Lung (tissue), 12 donors: ENCODE results near the gene SPG7. TPM values are rescaled to one million over a fixed set of nuclear protein-coding genes. Genes with fewer than 3 reads are reported as not detected.
A peak's percentile ranks its signal among the peaks of the same experiment; 100 is the strongest.

Experiments
- ATAC-seq: fragments of 200-7000 bp; cut with Tn5 transposase; one replicate; pipeline ENCODE4 v1.9.1; 2020; ENCODE audit warnings: moderate number of reproducible peaks; ENCODE audit not compliant: insufficient read depth, low FRiP score
- DNase-seq, 3 donors: peaks; one replicate each; pipeline ENCODE4 v3.0.0-alpha.2; 2013 to 2017
- H3K27ac ChIP-seq, 2 donors: one replicate each; pipeline ENCODE4 v1.5.1; 2013; ENCODE audit warnings: mild to moderate bottlenecking in 2 of 2, moderate library complexity in 2 of 2, control low read depth in 1 of 2, inconsistent platforms in 1 of 2, low read depth in 1 of 2, low read length in 1 of 2
- H3K27me3 ChIP-seq, 3 donors: one replicate each; pipeline ENCODE4 v1.5.1; 2013; ENCODE audit warnings: low read length in 2 of 3; ENCODE audit not compliant: control insufficient read depth in 3 of 3, insufficient read depth in 3 of 3
- H3K36me3 ChIP-seq, 4 donors: one replicate each; pipeline ENCODE4 v1.5.1; 2013; ENCODE audit warnings: low read length in 4 of 4, mild to moderate bottlenecking in 1 of 4, moderate library complexity in 1 of 4; ENCODE audit not compliant: control insufficient read depth in 4 of 4, insufficient read depth in 4 of 4
- H3K4me1 ChIP-seq, 5 donors: one replicate each; pipeline ENCODE4 v1.5.1; 2013; ENCODE audit warnings: low read length in 5 of 5, mild to moderate bottlenecking in 2 of 5, moderate library complexity in 1 of 5; ENCODE audit not compliant: control insufficient read depth in 5 of 5, insufficient read depth in 5 of 5
- H3K4me3 ChIP-seq: one replicate; pipeline ENCODE4 v1.5.1; 2013; ENCODE audit warnings: mild to moderate bottlenecking, control low read depth, moderate library complexity
- H3K9ac ChIP-seq, 2 donors: one replicate each; pipeline ENCODE4 v1.5.1; 2013; ENCODE audit warnings: low read length in 2 of 2, control low read depth in 1 of 2; ENCODE audit not compliant: insufficient read depth in 1 of 2
- H3K9me3 ChIP-seq, 4 donors: one replicate each; pipeline ENCODE4 v1.5.1; 2013; ENCODE audit warnings: low read length in 3 of 4, mild to moderate bottlenecking in 1 of 4, moderate library complexity in 1 of 4; ENCODE audit not compliant: control insufficient read depth in 4 of 4, insufficient read depth in 3 of 4
- WGBS, 2 donors: extraction: QIAGEN DNeasy Blood & Tissue Kit; methylation state at CpG; one replicate each; pipeline ENCODE4 v1.1.7; 2013; 5-methylcytosine and 5-hydroxymethylcytosine counted together
- polyA plus RNA-seq, 2 donors: library from polyadenylated mRNA; stranded (reverse); fragments of 200-250 nt; gene quantifications; one replicate each; pipeline ENCODE4 v1.2.1, GENCODE V29; 2013
- total RNA-seq, 2 donors: library from RNA; depleted of rRNA in 1 of 2; stranded (reverse); fragments of >200 nt in 1 of 2; gene quantifications; one replicate each; pipeline ENCODE4 v1.2.1, GENCODE V29; 2014 to 2021
- TF ChIP-seq, protein P1 (sequence below): IDR thresholded peaks from 2 replicates; pipeline ENCODE4 v1.5.1; 2012; ENCODE audit warnings: mild to moderate bottlenecking; ENCODE audit errors: control extremely low read depth, extremely low read depth
- donor health status: control.
- donor health status: control.
- donor health status: Bipolar disorder and iron deficiency.
- donor health status: healthy.
- donor health status: DM: yes; HTN: yes; CAD: no.

SPG7 gene
- total and polyA plus RNA-seq, 4 donors: 59.0 to 114 (median 95.4) TPM

DNA sequence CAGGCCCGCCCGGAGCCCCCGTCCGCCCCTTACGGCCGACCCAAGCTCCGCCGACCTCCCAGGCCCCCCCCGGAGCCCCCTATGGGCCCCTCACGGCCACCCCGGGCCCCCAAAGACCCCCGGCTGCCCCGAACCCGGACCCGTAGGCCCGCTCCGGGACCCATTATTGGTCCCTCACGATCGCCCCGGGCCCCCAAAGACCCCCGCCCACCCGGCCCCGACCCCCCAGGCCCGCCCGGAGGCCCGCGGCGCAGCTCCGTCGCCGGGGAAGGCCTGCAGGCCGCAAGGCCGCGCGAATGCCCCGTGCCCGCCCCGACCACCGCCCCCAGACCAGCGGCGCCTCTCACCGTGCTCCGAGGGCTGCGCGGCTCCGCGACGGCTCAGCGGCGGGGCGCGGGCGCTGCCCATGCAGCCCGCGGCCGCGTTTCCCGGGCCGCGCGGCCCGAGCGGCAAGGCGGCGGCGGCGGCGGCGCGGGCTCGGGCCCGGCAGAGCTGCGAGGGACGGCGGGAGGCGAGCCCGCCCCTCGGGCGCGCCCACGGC lies 18.2 kb upstream of the SPG7 start:
- peak overlapping the region; percentile 89 to 98 for H3K27ac ChIP-seq
- H3K36me3 ChIP-seq: peaks cover 0 to 2% (median 0%) of the 10 kb centered on the region in 4 donors
- ATAC-seq (no peak), DNase-seq (peak in 1 of 3 donors; percentile 29)
- WGBS, 2 donors: 0 to 1% methylated on average over 3 to 81 of the region's 81 CpGs
- H3K4me3 ChIP-seq: peak overlapping the region; percentile 82
- no peak overlapping the region for H3K9ac ChIP-seq
- no peaks in the 10 kb centered on the region for H3K9me3 ChIP-seq
- no peaks in the 10 kb centered on the region for H3K27me3 ChIP-seq
- TF ChIP-seq, protein P1, sequence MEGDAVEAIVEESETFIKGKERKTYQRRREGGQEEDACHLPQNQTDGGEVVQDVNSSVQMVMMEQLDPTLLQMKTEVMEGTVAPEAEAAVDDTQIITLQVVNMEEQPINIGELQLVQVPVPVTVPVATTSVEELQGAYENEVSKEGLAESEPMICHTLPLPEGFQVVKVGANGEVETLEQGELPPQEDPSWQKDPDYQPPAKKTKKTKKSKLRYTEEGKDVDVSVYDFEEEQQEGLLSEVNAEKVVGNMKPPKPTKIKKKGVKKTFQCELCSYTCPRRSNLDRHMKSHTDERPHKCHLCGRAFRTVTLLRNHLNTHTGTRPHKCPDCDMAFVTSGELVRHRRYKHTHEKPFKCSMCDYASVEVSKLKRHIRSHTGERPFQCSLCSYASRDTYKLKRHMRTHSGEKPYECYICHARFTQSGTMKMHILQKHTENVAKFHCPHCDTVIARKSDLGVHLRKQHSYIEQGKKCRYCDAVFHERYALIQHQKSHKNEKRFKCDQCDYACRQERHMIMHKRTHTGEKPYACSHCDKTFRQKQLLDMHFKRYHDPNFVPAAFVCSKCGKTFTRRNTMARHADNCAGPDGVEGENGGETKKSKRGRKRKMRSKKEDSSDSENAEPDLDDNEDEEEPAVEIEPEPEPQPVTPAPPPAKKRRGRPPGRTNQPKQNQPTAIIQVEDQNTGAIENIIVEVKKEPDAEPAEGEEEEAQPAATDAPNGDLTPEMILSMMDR: no peak
- H3K4me1 ChIP-seq: peaks cover 14 to 38% (median 22%) of the 10 kb centered on the region in 5 donors

DNA sequence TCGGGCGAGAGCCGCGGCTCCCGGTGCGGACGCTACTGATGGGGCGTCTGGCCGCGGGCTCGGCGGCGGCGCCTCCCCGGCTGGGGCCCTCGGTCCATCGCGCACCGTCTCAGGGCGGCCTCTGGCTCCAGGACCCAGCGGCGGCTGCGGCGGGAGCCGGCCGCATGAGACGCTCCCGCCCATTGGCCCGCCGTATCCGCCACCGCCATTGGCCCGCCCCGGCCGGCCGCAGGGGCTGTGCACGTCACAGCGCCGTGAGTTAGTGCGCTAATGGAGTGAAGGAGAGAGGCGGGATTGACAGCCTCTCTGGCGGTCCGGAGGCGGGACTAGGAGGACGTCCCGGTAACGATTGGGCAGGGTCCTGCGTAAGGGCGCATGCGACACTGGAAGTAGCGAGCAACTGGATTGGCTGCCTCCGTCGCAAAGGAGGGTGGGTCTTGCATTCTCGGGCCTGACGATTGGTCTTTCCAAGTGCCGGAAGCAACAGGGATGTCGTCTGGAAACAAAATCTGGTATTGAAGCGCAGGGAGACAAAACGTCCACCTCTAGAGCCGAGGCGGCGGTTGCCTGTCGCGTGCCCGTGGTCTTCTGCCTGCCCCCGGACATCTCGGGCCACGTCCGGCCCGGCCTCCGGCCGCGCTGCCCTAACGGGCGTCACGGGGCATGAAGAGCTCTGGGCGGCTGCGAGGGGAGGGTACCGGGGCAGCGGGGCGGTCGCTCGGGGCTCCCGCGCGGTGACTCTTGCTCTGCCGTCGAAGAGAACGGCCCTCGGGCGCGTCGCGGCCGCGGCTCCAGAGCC lies 17.6 kb upstream of the SPG7 start, which contains the start of gene ANKRD11:
Gene ANKRD11, minus strand, starts transcription at position 123 of the 799 bp plus-strand sequence. CDS start 173,542 bp downstream, outside the sequence.
- Histone ChIP-seq H3K9me3 (no peaks in the 10 kb centered on the region), H3K27me3 (no peaks in the 10 kb centered on the region), H3K4me3 (peak within 1 kb of the TSS; percentile 82), H3K27ac (peak within 1 kb of the TSS; percentile 97 to 98), H3K9ac (peak within 1 kb of the TSS; percentile 51 to 87), H3K4me1 (peaks cover 14 to 36% (median 20%) of the 10 kb centered on the region in 5 donors), H3K36me3 (peaks cover 0 to 2% (median 0%) of the 10 kb centered on the region in 4 donors)
- 0 to 1% methylated on average over 81 to 96 of the region's 96 CpGs for WGBS, 2 donors
- peak; percentile 100 for DNase-seq
- TF ChIP-seq, protein P1: no peak
- ATAC-seq: peak; percentile 96

DNA sequence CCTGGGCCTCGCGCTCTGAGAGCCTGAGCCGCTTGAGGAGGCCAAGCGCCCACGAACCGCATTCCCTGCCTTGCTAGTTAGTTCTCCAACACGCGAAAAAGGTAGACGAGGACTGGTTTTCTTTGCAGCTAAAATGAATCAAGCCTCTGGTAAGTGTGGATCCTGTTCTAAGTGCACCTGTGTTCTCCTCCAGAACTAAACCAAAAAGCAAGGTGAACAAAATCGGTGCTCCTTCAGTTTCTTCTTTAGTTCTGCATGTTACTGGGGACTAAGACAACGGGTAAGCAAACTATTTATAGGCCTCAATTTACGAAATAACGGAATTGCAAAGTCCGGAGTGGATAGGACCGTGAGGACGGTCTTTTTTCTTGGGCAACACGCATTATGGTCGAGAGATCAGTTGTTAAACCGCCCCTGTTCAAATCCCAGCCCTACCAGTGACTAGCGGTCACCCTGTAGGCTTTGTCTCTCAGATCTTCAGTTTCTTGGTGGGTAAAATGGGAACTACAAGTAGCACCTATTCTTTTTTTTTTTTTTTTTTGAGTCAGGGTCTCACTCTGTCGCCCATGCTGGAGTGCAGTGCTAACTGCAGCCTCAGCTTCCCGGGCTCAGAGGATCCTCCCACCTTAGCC lies 16.8 kb upstream of the SPG7 start:
- TF ChIP-seq, protein P1: no peak
- H3K27ac ChIP-seq: peak overlapping the region; percentile 97
- ATAC-seq (no peak), DNase-seq (no peak)
- 2 to 3% methylated on average over 22 of the region's 22 CpGs for WGBS, 2 donors
- H3K36me3 ChIP-seq: peaks cover 0 to 2% (median 0%) of the 10 kb centered on the region in 4 donors
- H3K4me3 ChIP-seq: peak overlapping the region; percentile 72
- no peaks in the 10 kb centered on the region for H3K9me3 ChIP-seq
- H3K9ac ChIP-seq: peak overlapping the region; percentile 51 to 87
- peaks cover 12 to 29% (median 19%) of the 10 kb centered on the region in 5 donors for H3K4me1 ChIP-seq
- H3K27me3 ChIP-seq: no peaks in the 10 kb centered on the region
